ENCODE data around the gene USP17L28.
"Not testable (repeated sequence)": the region's sequence is repeated elsewhere in the genome, so short reads cannot be mapped to it uniquely, and the experiment has no call there.

Gene USP17L28

GRCh38 chr4:9348593-9348992 lies at the start of gene USP17L28:
Gene USP17L28, plus strand, starts transcription at chr4:9348893. Its CDS starts 0 bp downstream, at chr4:9348893.
- not testable (repeated sequence) for DNase-seq

- not testable (repeated sequence) for DNase-seq
These were observed 24.5 kb upstream of the USP17L28 start for GRCh38 chr4:9324191-9324590.

- not testable (repeated sequence) for DNase-seq
These were observed 23.8 kb upstream of the USP17L28 start, which contains the start of gene USP17L24 for GRCh38 chr4:9324865-9325264. Gene USP17L24, plus strand, starts transcription at chr4:9325165. Its CDS starts 0 bp downstream, at chr4:9325165.

DNA sequence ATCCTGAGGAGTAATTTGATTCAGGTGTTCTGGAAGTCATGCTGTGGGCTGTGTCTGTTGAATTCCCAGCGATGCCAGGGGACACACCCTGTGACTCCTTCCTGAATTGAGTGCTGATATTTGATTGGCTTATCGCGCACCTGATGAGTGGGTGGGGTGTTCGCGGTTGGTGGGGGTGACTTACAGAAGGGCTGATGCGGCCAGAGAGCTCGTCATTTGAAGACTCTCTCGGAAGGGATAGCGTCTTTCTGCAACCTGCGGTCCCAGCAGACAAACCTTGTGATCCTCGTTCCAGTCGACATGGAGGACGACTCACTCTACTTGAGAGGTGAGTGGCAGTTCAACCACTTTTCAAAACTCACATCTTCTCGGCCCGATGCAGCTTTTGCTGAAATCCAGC lies 19.1 kb upstream of the USP17L28 start, which contains the start of gene USP17L25:
Gene USP17L25 (plus strand): TSS at position 301 of the 400 bp plus-strand sequence. CDS start 0 bp downstream, at position 301.
- DNase-seq = not testable (repeated sequence)

- not testable (repeated sequence) for DNase-seq
These were observed 14.3 kb upstream of the USP17L28 start, which contains the start of gene USP17L26 for GRCh38 chr4:9334358-9334757. Gene USP17L26, plus strand, starts transcription at chr4:9334658. Its CDS starts 0 bp downstream, at chr4:9334658.

DNA sequence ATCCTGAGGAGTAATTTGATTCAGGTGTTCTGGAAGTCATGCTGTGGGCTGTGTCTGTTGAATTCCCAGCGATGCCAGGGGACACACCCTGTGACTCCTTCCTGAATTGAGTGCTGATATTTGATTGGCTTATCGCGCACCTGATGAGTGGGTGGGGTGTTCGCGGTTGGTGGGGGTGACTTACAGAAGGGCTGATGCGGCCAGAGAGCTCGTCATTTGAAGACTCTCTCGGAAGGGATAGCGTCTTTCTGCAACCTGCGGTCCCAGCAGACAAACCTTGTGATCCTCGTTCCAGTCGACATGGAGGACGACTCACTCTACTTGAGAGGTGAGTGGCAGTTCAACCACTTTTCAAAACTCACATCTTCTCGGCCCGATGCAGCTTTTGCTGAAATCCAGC lies 9.6 kb upstream of the USP17L28 start, which contains the start of gene USP17L5:
Gene USP17L5 (plus strand): TSS at position 301 of the 400 bp plus-strand sequence. CDS start 0 bp downstream, at position 301.
- not testable (repeated sequence) for DNase-seq

DNA sequence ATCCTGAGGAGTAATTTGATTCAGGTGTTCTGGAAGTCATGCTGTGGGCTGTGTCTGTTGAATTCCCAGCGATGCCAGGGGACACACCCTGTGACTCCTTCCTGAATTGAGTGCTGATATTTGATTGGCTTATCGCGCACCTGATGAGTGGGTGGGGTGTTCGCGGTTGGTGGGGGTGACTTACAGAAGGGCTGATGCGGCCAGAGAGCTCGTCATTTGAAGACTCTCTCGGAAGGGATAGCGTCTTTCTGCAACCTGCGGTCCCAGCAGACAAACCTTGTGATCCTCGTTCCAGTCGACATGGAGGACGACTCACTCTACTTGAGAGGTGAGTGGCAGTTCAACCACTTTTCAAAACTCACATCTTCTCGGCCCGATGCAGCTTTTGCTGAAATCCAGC lies 4.8 kb upstream of the USP17L28 start, which contains the start of gene USP17L27:
Gene USP17L27 (plus strand): TSS at position 301 of the 400 bp plus-strand sequence. CDS start 0 bp downstream, at position 301.
- DNase-seq = not testable (repeated sequence)

DNA sequence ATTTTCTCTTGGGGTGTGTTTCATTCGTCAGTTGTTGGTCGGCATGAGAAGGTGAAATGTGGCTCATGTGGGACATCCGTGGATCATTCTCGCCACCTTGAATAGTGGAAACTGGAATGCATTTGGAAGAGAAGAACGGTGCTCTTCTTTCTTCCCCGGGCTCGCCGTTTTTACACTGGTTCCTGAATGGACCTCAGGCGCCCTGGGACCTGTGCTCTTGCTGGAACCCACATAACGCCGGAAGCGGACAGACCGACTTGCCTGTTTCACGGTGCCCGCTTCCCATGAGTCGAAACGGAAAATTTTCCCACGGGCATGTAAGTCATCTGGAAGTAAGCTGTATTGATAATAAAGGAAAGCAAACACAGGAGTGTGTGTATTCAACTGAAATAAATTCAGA lies 2.2 kb downstream of the USP17L28 start:
- not testable (repeated sequence) for DNase-seq

DNA sequence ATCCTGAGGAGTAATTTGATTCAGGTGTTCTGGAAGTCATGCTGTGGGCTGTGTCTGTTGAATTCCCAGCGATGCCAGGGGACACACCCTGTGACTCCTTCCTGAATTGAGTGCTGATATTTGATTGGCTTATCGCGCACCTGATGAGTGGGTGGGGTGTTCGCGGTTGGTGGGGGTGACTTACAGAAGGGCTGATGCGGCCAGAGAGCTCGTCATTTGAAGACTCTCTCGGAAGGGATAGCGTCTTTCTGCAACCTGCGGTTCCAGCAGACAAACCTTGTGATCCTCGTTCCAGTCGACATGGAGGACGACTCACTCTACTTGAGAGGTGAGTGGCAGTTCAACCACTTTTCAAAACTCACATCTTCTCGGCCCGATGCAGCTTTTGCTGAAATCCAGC lies 4.6 kb downstream of the USP17L28 start, which contains the start of gene USP17L29:
Gene USP17L29 (plus strand): TSS at position 301 of the 400 bp plus-strand sequence. CDS start 0 bp downstream, at position 301.
- DNase-seq = not testable (repeated sequence)

DNA sequence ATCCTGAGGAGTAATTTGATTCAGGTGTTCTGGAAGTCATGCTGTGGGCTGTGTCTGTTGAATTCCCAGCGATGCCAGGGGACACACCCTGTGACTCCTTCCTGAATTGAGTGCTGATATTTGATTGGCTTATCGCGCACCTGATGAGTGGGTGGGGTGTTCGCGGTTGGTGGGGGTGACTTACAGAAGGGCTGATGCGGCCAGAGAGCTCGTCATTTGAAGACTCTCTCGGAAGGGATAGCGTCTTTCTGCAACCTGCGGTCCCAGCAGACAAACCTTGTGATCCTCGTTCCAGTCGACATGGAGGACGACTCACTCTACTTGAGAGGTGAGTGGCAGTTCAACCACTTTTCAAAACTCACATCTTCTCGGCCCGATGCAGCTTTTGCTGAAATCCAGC lies 14.1 kb downstream of the USP17L28 start, which contains the start of gene USP17L30:
Gene USP17L30 (plus strand): TSS at position 301 of the 400 bp plus-strand sequence. CDS start 0 bp downstream, at position 301.
- DNase-seq = not testable (repeated sequence)

DNA sequence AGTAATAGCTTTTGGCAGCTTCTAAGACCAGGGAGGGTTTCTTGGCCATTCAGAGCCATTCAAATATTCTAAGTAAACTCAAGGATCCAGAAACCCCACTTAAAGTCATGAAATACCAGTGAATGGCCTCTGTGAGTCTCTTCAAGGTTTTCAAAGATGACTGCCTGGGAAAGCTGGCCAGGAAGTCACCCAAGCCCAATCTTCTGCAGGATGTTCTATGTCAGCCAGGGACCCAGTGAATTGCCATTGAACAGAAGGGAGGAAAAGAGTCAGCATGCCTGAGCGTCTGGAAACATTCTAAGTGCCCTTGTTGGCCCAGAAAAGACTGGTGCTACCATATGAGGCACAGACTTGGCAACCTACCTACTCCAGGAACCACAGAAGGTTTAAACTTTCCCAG lies 31.2 kb downstream of the USP17L28 start:
- DNase-seq = not testable (repeated sequence)

DNA sequence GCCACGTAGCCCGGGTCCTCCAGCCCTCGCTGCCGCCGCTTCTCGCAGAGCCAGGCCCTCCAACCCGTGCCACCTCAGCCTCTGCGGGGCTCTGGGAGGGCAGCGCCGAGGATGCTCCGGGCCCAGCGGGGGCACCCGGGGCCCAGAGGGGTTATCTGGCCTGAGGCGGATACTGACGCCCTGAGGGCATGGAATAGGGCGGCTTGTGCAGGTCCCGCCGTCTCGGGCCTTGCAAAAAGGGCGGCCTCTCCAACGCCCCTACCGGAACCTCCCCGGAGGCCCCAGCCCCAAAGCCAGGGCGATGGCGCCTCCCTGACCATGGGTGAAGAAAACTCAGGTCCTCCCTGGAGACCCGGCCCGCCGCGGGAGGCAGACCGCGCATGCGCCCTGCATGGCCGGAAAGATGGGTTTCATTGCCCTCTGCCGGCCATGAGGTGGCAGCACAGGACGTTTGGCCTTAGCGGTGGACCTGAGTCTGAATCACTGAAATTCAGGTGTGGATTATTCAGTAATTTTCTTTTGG lies 32.4 kb downstream of the USP17L28 start:
- not testable (repeated sequence) for DNase-seq

GRCh38 chr4:9384126-9384525 lies 35.4 kb downstream of the USP17L28 start:
- DNase-seq = no peak

DNA sequence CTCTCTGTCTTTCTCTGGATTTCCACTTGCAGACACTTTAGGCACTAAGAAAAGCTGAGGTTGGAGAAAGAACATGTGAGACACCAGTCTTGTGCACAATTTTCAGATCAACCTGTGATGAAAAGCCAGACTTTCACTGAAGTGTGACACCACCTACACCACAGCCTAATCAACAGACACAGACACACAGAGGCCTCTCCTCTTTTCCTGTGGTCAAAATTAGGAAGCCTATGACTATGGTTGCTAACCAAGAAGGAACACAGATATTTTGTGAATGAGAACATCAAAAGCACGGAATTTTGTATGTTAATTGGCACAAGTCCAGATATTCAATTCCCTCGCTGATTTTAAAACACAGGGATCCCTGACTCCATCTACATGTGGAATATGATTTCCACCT lies 40.3 kb downstream of the USP17L28 start:
- not testable (repeated sequence) for DNase-seq
